ENCODE data around the gene GTPBP8. TPM values are rescaled to one million over a fixed set of nuclear protein-coding genes. Genes with fewer than 3 reads are reported as not detected.

GTPBP8 gene
- total and polyA plus RNA-seq, 2 donors (not counting 1 experiment from before 2014, with no cell fraction given), result 25.2 to 31.4 TPM

GRCh38 chr3:112972158-112972557, 18.6 kb upstream of the GTPBP8 start:
- Histone ChIP-seq H2AFZ (ENCODE audit: low read length) (no peak overlapping the region), H3K4me2 (ENCODE audit: extremely low read depth, insufficient read depth, low read length) (no peak overlapping the region), H4K20me1 (ENCODE audit: control insufficient read depth, extremely low read depth, insufficient read depth, low read length) (no peaks in the 10 kb centered on the region), H3K79me2 (ENCODE audit: control insufficient read depth, insufficient read depth, low read length) (no peaks in the 10 kb centered on the region), H3K36me3 (ENCODE audit: control insufficient read depth, insufficient read depth, low read length) (no peaks in the 10 kb centered on the region), H3K9me3 (ENCODE audit: control insufficient read depth, insufficient read depth, low read depth, low read length) (no peaks in the 10 kb centered on the region), H3K27ac (ENCODE audit: insufficient read depth, low read length) (no peak overlapping the region), H3K27me3 (ENCODE audit: control insufficient read depth, insufficient read depth, low read length) (no peaks in the 10 kb centered on the region), H3K4me3 (replicated peaks in 1 of 4; ENCODE audit: control extremely low read depth in 1 of 4, insufficient read depth in 1 of 4, low read depth in 3 of 4, low read length in 4 of 4) (no peak overlapping the region), H3K9ac (ENCODE audit: insufficient read depth, low read length) (no peak overlapping the region), H3K4me1 (ENCODE audit: control insufficient read depth, extremely low read depth, insufficient read depth, low read length) (no peaks in the 10 kb centered on the region)
- TF ChIP-seq EZH2 (IDR thresholded peaks at IDR 0.05; ENCODE audit: low read length, missing control alignments) (no peak), CTCF (conservative IDR thresholded peaks at IDR 0.05 in 1 of 2, IDR thresholded peaks at IDR 0.05 in 1 of 2; ENCODE audit: low read depth in 1 of 2, low read length in 2 of 2) (no peak)
- DNase-seq (ENCODE audit: low read depth in 2 of 2), result no peak

- Histone ChIP-seq H3K36me3 (ENCODE audit: control insufficient read depth, insufficient read depth, low read length) (no peaks in the 10 kb centered on the region), H3K27me3 (ENCODE audit: control insufficient read depth, insufficient read depth, low read length) (no peaks in the 10 kb centered on the region), H3K9me3 (ENCODE audit: control insufficient read depth, insufficient read depth, low read depth, low read length) (no peaks in the 10 kb centered on the region), H3K4me1 (ENCODE audit: control insufficient read depth, extremely low read depth, insufficient read depth, low read length) (no peaks in the 10 kb centered on the region), H3K79me2 (ENCODE audit: control insufficient read depth, insufficient read depth, low read length) (no peaks in the 10 kb centered on the region), H2AFZ (ENCODE audit: low read length) (no peak overlapping the region), H3K4me3 (replicated peaks in 1 of 4; ENCODE audit: control extremely low read depth in 1 of 4, insufficient read depth in 1 of 4, low read depth in 3 of 4, low read length in 4 of 4) (no peak overlapping the region), H3K4me2 (ENCODE audit: extremely low read depth, insufficient read depth, low read length) (no peak overlapping the region), H4K20me1 (ENCODE audit: control insufficient read depth, extremely low read depth, insufficient read depth, low read length) (no peaks in the 10 kb centered on the region), H3K9ac (ENCODE audit: insufficient read depth, low read length) (no peak overlapping the region), H3K27ac (ENCODE audit: insufficient read depth, low read length) (no peak overlapping the region)
- no peak for DNase-seq (ENCODE audit: low read depth in 2 of 2)
- TF ChIP-seq CTCF (conservative IDR thresholded peaks at IDR 0.05 in 1 of 2, IDR thresholded peaks at IDR 0.05 in 1 of 2; ENCODE audit: low read depth in 1 of 2, low read length in 2 of 2) (no peak), EZH2 (IDR thresholded peaks at IDR 0.05; ENCODE audit: low read length, missing control alignments) (no peak)
These were observed 17.2 kb upstream of the GTPBP8 start for GRCh38 chr3:112973325-112974177.

- Histone ChIP-seq H3K36me3 (ENCODE audit: control insufficient read depth, insufficient read depth, low read length) (no peaks in the 10 kb centered on the region), H3K9ac (ENCODE audit: insufficient read depth, low read length) (no peak overlapping the region), H2AFZ (ENCODE audit: low read length) (no peak overlapping the region), H3K4me2 (ENCODE audit: extremely low read depth, insufficient read depth, low read length) (no peak overlapping the region), H3K9me3 (ENCODE audit: control insufficient read depth, insufficient read depth, low read depth, low read length) (no peaks in the 10 kb centered on the region), H3K27ac (ENCODE audit: insufficient read depth, low read length) (no peak overlapping the region), H4K20me1 (ENCODE audit: control insufficient read depth, extremely low read depth, insufficient read depth, low read length) (no peaks in the 10 kb centered on the region), H3K79me2 (ENCODE audit: control insufficient read depth, insufficient read depth, low read length) (no peaks in the 10 kb centered on the region), H3K4me3 (replicated peaks in 1 of 4; ENCODE audit: control extremely low read depth in 1 of 4, insufficient read depth in 1 of 4, low read depth in 3 of 4, low read length in 4 of 4) (no peak overlapping the region), H3K27me3 (ENCODE audit: control insufficient read depth, insufficient read depth, low read length) (no peaks in the 10 kb centered on the region), H3K4me1 (ENCODE audit: control insufficient read depth, extremely low read depth, insufficient read depth, low read length) (no peaks in the 10 kb centered on the region)
- no peak for DNase-seq (ENCODE audit: low read depth in 2 of 2)
- no peak for TF ChIP-seq EZH2 (IDR thresholded peaks at IDR 0.05; ENCODE audit: low read length, missing control alignments)
- no peak for TF ChIP-seq CTCF (conservative IDR thresholded peaks at IDR 0.05 in 1 of 2, IDR thresholded peaks at IDR 0.05 in 1 of 2; ENCODE audit: low read depth in 1 of 2, low read length in 2 of 2)
These were observed 16.6 kb upstream of the GTPBP8 start for GRCh38 chr3:112974178-112974517.

Data from fibroblast of lung (primary cell).